PC-3 (cell line): ENCODE measurements around the gene CTU1.

Experiments used
- EZH2 ChIP-seq: fragments of 300-600 bp; sonication (generic); IDR thresholded peaks from one replicate; pipeline ENCODE4 v1.6.1; 2017; ENCODE audit warnings: antibody characterized with exemption, mild to moderate bottlenecking, low read length; ENCODE audit not compliant: unreplicated experiment
- EZH2phosphoT487 ChIP-seq: fragments of 300-600 bp; sonication (generic); IDR thresholded peaks from 2 replicates; pipeline ENCODE4 v1.6.1; 2018; ENCODE audit warnings: mild to moderate bottlenecking, antibody characterized with exemption, low read length, borderline replicate concordance
- TF ChIP-seq, protein P1 (sequence below): fragments of 300-600 bp; sonication (generic); conservative IDR thresholded peaks from 2 replicates; pipeline ENCODE4 v1.5.1; 2017; ENCODE audit warnings: antibody characterized with exemption, low read depth, mild to moderate bottlenecking, low read length

DNA sequence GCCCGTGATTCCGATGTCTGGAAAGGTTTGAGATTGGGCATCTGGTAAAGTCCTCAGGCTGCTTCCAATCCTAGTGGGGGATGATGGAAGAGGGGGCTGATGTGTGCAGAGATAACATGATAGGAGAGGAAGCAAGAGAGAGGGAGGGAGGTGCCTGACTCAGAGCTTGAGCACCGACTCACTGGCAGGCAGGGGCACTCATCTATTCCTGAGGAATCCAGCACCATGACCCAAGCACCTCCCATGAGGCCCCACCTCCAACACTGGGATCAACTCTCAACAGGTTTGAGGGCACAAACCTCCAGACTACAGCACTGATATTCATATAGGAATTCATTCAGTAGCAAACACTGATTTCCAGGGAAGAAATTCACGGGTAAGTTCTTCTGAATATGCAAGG is 10.9 kb upstream of the CTU1 start:
- TF ChIP-seq, protein P1, sequence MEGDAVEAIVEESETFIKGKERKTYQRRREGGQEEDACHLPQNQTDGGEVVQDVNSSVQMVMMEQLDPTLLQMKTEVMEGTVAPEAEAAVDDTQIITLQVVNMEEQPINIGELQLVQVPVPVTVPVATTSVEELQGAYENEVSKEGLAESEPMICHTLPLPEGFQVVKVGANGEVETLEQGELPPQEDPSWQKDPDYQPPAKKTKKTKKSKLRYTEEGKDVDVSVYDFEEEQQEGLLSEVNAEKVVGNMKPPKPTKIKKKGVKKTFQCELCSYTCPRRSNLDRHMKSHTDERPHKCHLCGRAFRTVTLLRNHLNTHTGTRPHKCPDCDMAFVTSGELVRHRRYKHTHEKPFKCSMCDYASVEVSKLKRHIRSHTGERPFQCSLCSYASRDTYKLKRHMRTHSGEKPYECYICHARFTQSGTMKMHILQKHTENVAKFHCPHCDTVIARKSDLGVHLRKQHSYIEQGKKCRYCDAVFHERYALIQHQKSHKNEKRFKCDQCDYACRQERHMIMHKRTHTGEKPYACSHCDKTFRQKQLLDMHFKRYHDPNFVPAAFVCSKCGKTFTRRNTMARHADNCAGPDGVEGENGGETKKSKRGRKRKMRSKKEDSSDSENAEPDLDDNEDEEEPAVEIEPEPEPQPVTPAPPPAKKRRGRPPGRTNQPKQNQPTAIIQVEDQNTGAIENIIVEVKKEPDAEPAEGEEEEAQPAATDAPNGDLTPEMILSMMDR, result no peak
- TF ChIP-seq EZH2 (no peak), EZH2phosphoT487 (no peak)
